ENCODE data around the gene FOXP1.

Gene FOXP1

DNA sequence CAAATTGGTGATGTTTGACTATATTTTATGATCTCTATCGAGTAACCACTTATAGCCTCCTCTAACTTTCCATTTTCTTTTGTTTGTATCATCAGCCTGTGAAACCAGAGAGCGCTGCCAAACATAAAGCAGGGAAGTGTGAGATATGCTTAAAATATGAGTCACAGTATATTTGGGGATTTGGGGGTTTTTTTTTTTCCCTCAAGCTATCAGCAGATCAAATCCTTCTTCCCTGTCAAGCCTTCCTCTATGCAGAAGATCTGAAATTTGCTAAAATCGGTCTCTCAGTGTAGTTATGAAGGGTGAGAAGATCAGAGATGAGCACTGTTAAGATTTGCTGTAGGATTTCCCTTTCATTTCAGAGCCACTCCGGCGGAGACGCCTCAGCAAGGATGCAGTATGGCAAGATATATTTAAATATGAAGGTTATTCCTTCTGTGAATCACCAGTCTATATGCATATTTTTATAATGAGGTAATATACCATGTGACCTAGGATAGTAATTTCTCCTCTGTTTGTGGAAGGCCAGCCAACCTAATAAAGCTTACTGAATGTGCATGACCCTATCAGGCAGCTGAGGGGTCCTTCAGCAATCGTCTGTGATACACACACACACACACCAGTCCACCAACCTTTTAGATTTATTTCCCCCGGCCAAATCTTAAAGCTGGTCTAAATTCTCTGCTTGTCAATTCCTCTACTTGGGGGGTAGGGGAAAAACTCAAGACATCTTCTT is 474.1 kb downstream of the FOXP1 start:
- in situ Hi-C loops (cut with MboI; ENCODE audit: low pct_unique_long_range_greater_than_20kb, low sequenced_read_pairs, unreplicated experiment) = no loop called here
- no peak for DNase-seq (ENCODE audit: low spot score)
- TF ChIP-seq, protein P1, sequence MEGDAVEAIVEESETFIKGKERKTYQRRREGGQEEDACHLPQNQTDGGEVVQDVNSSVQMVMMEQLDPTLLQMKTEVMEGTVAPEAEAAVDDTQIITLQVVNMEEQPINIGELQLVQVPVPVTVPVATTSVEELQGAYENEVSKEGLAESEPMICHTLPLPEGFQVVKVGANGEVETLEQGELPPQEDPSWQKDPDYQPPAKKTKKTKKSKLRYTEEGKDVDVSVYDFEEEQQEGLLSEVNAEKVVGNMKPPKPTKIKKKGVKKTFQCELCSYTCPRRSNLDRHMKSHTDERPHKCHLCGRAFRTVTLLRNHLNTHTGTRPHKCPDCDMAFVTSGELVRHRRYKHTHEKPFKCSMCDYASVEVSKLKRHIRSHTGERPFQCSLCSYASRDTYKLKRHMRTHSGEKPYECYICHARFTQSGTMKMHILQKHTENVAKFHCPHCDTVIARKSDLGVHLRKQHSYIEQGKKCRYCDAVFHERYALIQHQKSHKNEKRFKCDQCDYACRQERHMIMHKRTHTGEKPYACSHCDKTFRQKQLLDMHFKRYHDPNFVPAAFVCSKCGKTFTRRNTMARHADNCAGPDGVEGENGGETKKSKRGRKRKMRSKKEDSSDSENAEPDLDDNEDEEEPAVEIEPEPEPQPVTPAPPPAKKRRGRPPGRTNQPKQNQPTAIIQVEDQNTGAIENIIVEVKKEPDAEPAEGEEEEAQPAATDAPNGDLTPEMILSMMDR (IDR thresholded peaks at IDR 0.05; ENCODE audit: extremely low read depth, insufficient read depth, missing control alignments) = no peak

DNA sequence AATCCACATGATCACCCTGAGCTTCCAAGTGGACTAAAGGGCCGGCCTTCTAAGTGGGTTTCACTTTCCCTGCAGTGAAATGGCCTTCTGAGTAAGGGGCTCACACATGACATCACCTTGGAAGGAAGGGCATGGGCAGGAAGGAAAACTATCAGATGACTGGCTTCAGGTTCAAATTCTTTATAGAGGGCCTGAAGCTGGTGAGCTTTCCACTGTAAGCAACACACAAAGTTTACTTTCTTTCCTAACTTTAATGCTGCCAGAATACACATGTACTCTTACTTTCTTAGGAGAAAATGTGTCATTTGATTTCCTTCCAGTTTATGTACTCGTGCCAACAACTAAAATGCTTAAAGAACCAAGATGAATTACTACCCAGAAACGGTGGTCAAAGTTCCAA is 475.6 kb downstream of the FOXP1 start:
- DNase-seq (ENCODE audit: low spot score) = no peak
- TF ChIP-seq, protein P1 (IDR thresholded peaks at IDR 0.05; ENCODE audit: extremely low read depth, insufficient read depth, missing control alignments) = no peak
- in situ Hi-C loops (cut with MboI; ENCODE audit: low pct_unique_long_range_greater_than_20kb, low sequenced_read_pairs, unreplicated experiment) = no loop called here

DNA sequence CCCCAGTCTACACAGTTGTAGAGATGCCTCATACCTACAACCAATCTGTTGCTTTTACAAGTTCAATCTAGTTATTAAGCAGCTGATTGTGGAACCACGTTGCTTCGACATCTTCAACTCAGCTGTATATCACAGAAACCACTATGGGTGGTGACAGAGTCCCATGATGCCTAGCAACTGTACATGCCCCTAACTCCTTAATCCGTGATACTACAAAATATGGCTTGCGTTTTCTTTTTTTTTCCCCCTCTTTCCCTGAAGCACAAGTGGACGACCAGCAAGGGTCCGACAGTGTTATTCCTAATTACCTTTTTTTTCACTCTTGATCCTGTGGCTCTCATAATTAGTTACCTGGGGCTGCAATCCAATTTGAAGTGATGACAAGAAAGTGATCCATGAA is 478.6 kb downstream of the FOXP1 start:
- DNase-seq (ENCODE audit: low spot score) = no peak
- in situ Hi-C loops (cut with MboI; ENCODE audit: low pct_unique_long_range_greater_than_20kb, low sequenced_read_pairs, unreplicated experiment) = no loop called here
- TF ChIP-seq, protein P1 (IDR thresholded peaks at IDR 0.05; ENCODE audit: extremely low read depth, insufficient read depth, missing control alignments) = no peak

DNA sequence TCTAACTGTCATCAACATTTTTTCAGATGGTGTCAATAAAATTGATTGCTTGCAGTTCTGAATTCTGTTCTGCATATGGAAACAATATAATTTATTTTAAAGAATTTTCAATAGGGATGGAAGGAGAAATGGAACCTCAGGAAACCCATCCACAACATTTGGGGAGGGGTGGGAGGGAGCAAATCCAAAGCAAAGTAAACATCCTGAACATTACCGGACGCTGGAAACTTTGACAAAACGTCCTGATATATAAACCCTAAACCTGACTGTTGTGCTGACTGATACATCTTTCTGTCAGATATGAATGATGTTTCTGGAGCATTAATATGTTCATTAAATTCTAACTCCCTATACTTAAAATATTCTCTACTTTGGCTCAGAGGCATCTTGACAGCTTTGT is 479.0 kb downstream of the FOXP1 start:
- no peak for DNase-seq (ENCODE audit: low spot score)
- TF ChIP-seq, protein P1 (IDR thresholded peaks at IDR 0.05; ENCODE audit: extremely low read depth, insufficient read depth, missing control alignments) = no peak
- in situ Hi-C loops (cut with MboI; ENCODE audit: low pct_unique_long_range_greater_than_20kb, low sequenced_read_pairs, unreplicated experiment) = no loop called here

DNA sequence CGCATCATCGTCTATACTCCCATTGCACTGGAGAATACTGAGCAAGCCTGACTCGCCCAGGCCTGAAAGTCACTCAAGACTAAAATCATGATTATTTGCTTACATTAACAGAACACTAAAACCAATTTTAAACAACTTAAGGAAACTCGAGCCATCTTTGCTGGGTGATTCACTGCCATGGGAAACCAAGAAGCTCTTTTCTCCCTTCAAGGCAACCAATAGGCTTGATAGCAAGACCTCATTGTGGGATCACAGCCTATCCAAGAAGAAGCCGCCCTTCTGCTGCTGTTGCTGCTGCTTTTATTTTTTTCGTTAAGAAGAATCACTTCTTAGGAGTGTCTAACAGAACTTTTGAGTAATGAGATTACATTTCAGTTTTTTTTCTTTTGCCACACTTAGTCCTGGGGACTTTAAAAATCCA is 479.4 kb downstream of the FOXP1 start:
- DNase-seq (ENCODE audit: low spot score) = no peak
- in situ Hi-C loops (cut with MboI; ENCODE audit: low pct_unique_long_range_greater_than_20kb, low sequenced_read_pairs, unreplicated experiment) = no loop called here
- TF ChIP-seq, protein P1 (IDR thresholded peaks at IDR 0.05; ENCODE audit: extremely low read depth, insufficient read depth, missing control alignments) = no peak

DNA sequence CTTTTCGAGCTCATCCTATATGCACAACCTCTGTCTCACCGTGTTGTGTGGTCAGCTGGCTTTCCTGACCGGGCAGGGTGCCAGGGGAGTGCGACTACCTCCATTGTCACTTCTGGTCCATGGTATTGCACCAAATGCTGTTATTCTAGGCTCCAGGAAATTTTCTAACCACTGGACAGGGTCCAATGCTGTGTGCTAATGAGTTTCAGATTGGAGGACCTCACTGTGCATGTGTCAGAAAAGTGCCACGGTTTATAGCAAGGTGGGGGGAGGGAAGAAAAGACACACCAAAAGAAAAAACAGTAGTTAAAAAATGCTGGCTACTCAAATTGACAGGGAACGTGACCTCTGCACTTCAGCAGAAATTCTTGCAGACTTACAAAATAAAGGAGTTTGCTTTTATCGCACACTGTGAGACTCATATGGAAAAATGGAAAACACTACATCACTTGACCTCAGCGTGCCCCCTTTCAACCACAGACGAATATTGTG is 480.1 kb downstream of the FOXP1 start:
- in situ Hi-C loops (cut with MboI; ENCODE audit: low pct_unique_long_range_greater_than_20kb, low sequenced_read_pairs, unreplicated experiment) = no loop called here
- TF ChIP-seq, protein P1 (IDR thresholded peaks at IDR 0.05; ENCODE audit: extremely low read depth, insufficient read depth, missing control alignments) = no peak
- DNase-seq (ENCODE audit: low spot score) = no peak

Data from GM13977 (cell line).